GM10266 (cell line): Measurements from ENCODE around the gene SOX12.
"Not testable (repeated sequence)": the region's sequence is repeated elsewhere in the genome, so short reads cannot be mapped to it uniquely, and the experiment has no call there.

Experiments
- DNase-seq: peaks from one replicate; pipeline ENCODE4 v3.0.0; 2012; ENCODE audit errors: extremely low spot score
- TF ChIP-seq, protein P1 (sequence below): IDR thresholded peaks from 2 replicates; pipeline ENCODE4 v1.5.1; 2012; ENCODE audit warnings: mild to moderate bottlenecking, low read depth; ENCODE audit not compliant: control insufficient read depth, insufficient read depth; ENCODE audit errors: missing control alignments

SOX12 gene

GRCh38 chr20:376089-376488, 50.7 kb downstream of the SOX12 start:
- no peak for DNase-seq
- TF ChIP-seq, protein P1, sequence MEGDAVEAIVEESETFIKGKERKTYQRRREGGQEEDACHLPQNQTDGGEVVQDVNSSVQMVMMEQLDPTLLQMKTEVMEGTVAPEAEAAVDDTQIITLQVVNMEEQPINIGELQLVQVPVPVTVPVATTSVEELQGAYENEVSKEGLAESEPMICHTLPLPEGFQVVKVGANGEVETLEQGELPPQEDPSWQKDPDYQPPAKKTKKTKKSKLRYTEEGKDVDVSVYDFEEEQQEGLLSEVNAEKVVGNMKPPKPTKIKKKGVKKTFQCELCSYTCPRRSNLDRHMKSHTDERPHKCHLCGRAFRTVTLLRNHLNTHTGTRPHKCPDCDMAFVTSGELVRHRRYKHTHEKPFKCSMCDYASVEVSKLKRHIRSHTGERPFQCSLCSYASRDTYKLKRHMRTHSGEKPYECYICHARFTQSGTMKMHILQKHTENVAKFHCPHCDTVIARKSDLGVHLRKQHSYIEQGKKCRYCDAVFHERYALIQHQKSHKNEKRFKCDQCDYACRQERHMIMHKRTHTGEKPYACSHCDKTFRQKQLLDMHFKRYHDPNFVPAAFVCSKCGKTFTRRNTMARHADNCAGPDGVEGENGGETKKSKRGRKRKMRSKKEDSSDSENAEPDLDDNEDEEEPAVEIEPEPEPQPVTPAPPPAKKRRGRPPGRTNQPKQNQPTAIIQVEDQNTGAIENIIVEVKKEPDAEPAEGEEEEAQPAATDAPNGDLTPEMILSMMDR = no peak

DNA sequence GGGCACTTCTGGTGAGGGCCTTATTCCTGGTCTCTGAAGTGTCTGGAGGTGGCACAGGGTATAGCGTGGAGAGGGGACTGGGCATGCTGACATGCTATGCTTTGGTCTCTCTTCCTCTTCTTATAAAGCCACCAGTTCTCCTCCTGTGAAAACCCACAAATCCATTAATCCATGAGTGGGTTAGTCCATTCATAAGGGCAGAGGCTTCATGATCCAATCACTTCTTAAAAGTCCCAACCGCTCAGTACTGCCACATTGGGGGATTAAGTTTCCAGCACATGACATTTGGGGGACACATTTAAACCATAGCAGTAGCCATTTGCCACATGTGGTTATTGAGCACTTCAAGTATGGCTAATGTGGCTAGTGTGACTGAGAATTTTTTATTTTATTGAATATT, 51.4 kb downstream of the SOX12 start:
- DNase-seq = no peak
- TF ChIP-seq, protein P1 = no peak

GRCh38 chr20:377578-377977, 52.2 kb downstream of the SOX12 start:
- DNase-seq = not testable (repeated sequence)

GRCh38 chr20:378961-379336, 53.6 kb downstream of the SOX12 start:
- TF ChIP-seq, protein P1 = no peak
- no peak for DNase-seq
